Astrocyte of the spinal cord (primary cell): Measurements from ENCODE around the gene TREH.

Experiments used
- DNase-seq: peaks from one replicate; pipeline ENCODE4 v3.0.0; 2011; ENCODE audit warnings: low read depth, low spot score
- H3K4me3 ChIP-seq: 2 replicates; pipeline ENCODE4 v1.5.1; 2011; ENCODE audit warnings: low read depth, mild to moderate bottlenecking, low read length, moderate library complexity
- CTCF ChIP-seq: IDR thresholded peaks from 2 replicates; pipeline ENCODE4 v1.5.1; 2012; ENCODE audit warnings: low read depth, mild to moderate bottlenecking, low read length, inconsistent platforms
- in situ Hi-C: cut with HindIII; loops from 2 replicates; pipeline ENCODE4 v1.10.0; 2017; ENCODE audit warnings: low sequenced_read_pairs

The TREH gene

GRCh38 chr11:118633979-118634378 is 45.5 kb downstream of the TREH start:
- in situ Hi-C loops: no loop called here
- no peak overlapping the region for H3K4me3 ChIP-seq
- peak; percentile 38 for DNase-seq
- no peak for TF ChIP-seq CTCF

DNA sequence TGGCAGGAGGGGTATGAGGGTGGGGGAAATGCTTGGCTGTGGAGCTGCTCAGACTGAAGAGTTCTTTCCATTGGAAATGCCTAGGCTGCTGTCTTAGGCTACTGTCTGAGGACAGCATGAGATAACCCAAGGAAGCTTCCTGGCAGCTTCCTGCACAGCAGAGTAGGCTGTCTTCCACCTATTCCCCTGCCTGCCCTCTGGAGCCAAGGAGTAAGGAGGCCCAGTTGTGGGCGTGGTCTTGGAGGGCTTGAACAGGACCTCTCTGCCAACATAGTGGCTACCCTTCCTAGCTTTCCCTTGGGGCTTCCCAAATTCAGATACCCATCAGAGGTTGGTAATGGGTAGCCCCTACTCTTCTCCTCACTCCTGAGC is 46.1 kb downstream of the TREH start:
- DNase-seq: no peak
- TF ChIP-seq CTCF: no peak
- no peak overlapping the region for H3K4me3 ChIP-seq
- in situ Hi-C loops: no loop called here

DNA sequence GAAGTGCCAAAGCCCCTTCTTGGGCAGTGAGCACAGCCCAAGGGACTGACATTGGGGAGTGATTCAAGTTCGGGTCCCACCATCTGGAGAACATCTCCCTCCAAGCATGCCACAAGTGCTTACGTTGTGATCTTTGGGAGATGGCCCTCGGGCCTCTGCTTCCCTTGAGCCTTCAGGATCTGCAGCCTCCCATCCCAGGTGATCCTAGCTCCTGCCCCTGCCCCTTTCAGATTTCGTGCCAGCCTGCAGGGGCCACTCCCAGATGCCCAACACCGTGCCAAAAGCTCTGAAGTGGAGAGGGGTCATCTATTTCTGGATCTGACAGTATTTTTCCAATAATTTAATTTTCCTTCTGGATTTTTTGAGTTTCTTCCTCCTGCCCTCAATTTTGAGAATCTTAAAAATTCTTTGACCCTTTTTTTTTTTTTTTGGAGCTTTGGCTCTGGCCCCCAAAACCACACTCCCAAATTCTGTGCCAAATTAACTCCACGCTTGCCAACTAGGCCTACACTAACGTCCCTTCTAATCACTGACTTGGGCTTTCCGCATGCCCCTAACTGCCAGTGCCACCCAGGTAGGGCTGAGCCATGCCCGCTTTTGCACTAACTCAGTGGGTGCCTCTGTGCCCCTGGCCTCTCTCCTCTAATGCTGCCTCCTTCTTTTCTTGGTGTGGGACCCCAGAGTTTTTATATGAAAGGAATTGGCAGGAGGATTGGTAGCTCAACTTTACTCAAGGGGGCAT is 46.7 kb downstream of the TREH start:
- DNase-seq: no peak
- H3K4me3 ChIP-seq: no peak overlapping the region
- in situ Hi-C loops: no loop called here
- TF ChIP-seq CTCF: no peak

- in situ Hi-C loops: no loop called here
- no peak for DNase-seq
- no peak for TF ChIP-seq CTCF
- no peak overlapping the region for H3K4me3 ChIP-seq
These were observed 48.1 kb downstream of the TREH start for GRCh38 chr11:118631142-118631909.

- no peak overlapping the region for H3K4me3 ChIP-seq
These were observed 49.4 kb downstream of the TREH start for GRCh38 chr11:118629761-118630661.

More at GRCh38 chr11:118629761-118630661, 49.4 kb downstream of the TREH start:
- no peak for DNase-seq
- in situ Hi-C loops: no loop called here
- no peak for TF ChIP-seq CTCF
